ENCODE data around the gene MYOM1. TPM values are rescaled to one million over a fixed set of nuclear protein-coding genes. Genes with fewer than 3 reads are reported as not detected.

The MYOM1 gene
- total RNA-seq, 2 experiments from 2014 or later = 0.74 to 1.5 TPM

DNA sequence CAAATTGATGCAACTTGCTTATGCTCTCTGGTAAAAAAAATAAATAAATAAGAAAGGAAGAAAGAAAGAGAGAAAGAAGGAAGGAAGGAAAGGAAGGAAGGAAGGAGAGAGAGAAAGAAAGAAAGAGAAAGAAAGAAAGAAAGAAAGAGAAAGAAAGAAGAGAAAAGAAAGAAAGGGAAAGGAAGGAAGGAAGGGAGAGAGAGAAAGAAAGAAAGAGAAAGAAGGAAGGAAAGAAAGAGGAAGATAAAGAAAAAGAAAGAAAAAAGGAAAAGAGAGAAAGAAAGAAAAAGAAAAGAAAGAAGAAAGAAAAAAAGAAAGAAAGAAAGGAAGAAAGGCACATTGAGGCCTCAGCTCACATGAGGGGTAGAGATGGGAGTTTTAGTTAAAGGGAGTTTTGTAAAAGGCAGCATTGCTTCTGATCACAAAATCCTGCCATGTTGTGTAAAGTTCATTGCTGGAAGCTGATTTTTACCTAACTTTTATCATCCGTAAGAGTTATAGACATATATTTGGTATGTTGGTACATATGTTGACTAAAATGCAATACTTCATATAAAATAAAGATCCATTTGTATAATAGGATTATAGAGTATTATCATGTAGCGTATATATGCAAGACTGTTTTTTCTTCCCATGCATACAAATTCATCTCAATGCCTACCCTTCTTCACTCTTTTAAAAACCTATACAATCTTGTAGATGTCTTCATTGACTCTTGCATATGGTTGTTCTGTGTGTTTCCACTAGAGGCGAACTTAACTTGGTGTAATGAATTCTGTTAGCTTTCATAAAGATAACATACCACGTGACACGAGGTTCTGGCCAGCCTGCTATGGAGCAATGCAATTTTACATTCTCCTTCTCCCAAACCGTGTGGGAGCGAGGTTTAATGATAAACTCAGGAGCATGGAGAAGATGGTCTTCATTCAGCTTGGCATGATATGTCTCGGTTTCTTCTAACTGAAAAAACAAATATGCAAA, 32.8 kb downstream of the MYOM1 start:
- TF ChIP-seq, protein P1, sequence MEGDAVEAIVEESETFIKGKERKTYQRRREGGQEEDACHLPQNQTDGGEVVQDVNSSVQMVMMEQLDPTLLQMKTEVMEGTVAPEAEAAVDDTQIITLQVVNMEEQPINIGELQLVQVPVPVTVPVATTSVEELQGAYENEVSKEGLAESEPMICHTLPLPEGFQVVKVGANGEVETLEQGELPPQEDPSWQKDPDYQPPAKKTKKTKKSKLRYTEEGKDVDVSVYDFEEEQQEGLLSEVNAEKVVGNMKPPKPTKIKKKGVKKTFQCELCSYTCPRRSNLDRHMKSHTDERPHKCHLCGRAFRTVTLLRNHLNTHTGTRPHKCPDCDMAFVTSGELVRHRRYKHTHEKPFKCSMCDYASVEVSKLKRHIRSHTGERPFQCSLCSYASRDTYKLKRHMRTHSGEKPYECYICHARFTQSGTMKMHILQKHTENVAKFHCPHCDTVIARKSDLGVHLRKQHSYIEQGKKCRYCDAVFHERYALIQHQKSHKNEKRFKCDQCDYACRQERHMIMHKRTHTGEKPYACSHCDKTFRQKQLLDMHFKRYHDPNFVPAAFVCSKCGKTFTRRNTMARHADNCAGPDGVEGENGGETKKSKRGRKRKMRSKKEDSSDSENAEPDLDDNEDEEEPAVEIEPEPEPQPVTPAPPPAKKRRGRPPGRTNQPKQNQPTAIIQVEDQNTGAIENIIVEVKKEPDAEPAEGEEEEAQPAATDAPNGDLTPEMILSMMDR (IDR thresholded peaks at IDR 0.05) = no peak
- ChIA-PET CTCF (interaction anchor here (1.6 kb wide), 1 partner anchor 35 kb away, joined by 4 read pairs; no protein-coding TSS in a partner anchor), POLR2A (no interaction called here)
- intact Hi-C loops (cut with DNase I, micrococcal nuclease) = no loop called here
- Mint-ChIP-seq H3K36me3 (ENCODE audit: low read depth) (no peaks in the 10 kb centered on the region), H3K4me3 (no peak overlapping the region), H3K27me3 (no peaks in the 10 kb centered on the region), H3K27ac (no peak overlapping the region), H3K9me3 (no peaks in the 10 kb centered on the region), H3K4me1 (ENCODE audit: low read depth) (no peaks in the 10 kb centered on the region)
- H3K4me3 ChIP-seq (ENCODE audit: low read length) = no peak overlapping the region
- H3K9me3 ChIP-seq (ENCODE audit: control insufficient read depth in 1 of 2, insufficient read depth in 1 of 2, low read length in 2 of 2) = no peaks in the 10 kb centered on the region
- ATAC-seq (ENCODE audit: poor library complexity) = no peak
- no peak overlapping the region for H3K27ac ChIP-seq (ENCODE audit: low read depth in 1 of 2, low read length in 2 of 2)
- no peak for DNase-seq
- H3K4me1 ChIP-seq (ENCODE audit: insufficient read depth, low read length) = no peaks in the 10 kb centered on the region
- H3K36me3 ChIP-seq (ENCODE audit: insufficient read depth, low read length) = no peaks in the 10 kb centered on the region
- H3K27me3 ChIP-seq (ENCODE audit: control insufficient read depth in 1 of 2, insufficient read depth in 2 of 2, low read length in 2 of 2) = no peaks in the 10 kb centered on the region

DNA sequence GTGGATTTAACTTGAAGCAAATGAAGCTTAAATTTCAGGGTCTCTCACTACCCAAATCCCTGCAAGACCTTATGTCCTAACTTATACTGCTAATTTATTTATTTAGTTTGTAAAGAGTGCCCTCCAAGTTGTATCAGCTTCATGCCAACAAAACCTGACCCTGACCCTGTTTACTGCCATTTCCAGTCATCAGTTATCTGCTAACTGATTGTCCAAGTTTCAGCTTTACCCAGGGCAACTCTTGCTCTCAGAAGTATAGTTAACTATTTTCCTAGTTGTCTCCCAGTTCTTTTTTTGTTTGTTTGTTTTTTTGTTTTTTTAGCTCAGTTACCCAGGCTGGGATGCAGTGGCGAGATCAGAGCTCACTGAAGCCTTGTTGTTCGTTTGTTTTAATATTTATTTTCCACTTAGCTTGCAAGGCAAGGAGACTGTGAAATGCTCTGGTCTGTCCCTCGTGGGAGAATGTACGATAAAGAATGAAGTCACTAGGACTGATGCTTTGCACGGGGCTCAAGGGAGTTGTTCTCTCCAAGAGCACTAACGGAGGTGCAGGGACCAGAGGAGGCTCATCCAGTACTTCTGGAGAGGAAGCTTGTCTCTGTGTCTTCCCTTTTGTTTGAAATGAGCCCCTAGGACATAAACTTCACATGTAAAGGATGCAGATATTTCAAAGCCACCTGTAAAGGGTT, 35.3 kb downstream of the MYOM1 start:
- ChIA-PET POLR2A (no interaction called here), CTCF (interaction anchor here (1.4 kb wide), 1 partner anchor 62 kb away, joined by 4 read pairs; no protein-coding TSS in a partner anchor)
- Histone ChIP-seq H3K4me3 (ENCODE audit: low read length) (no peak overlapping the region), H3K36me3 (ENCODE audit: insufficient read depth, low read length) (no peaks in the 10 kb centered on the region), H3K9me3 (ENCODE audit: control insufficient read depth in 1 of 2, insufficient read depth in 1 of 2, low read length in 2 of 2) (no peaks in the 10 kb centered on the region), H3K4me1 (ENCODE audit: insufficient read depth, low read length) (no peaks in the 10 kb centered on the region), H3K27me3 (ENCODE audit: control insufficient read depth in 1 of 2, insufficient read depth in 2 of 2, low read length in 2 of 2) (no peaks in the 10 kb centered on the region), H3K27ac (ENCODE audit: low read depth in 1 of 2, low read length in 2 of 2) (no peak overlapping the region)
- H3K27ac Mint-ChIP-seq = no peak overlapping the region
- H3K9me3 Mint-ChIP-seq = no peaks in the 10 kb centered on the region
- ATAC-seq (ENCODE audit: poor library complexity) (no peak), DNase-seq (no peak)
- TF ChIP-seq, protein P1 (IDR thresholded peaks at IDR 0.05) = no peak
- no peaks in the 10 kb centered on the region for H3K36me3 Mint-ChIP-seq (ENCODE audit: low read depth)
- no peaks in the 10 kb centered on the region for H3K4me1 Mint-ChIP-seq (ENCODE audit: low read depth)
- intact Hi-C loops (cut with DNase I, micrococcal nuclease) = no loop called here
- H3K27me3 Mint-ChIP-seq = no peaks in the 10 kb centered on the region
- no peak overlapping the region for H3K4me3 Mint-ChIP-seq

DNA sequence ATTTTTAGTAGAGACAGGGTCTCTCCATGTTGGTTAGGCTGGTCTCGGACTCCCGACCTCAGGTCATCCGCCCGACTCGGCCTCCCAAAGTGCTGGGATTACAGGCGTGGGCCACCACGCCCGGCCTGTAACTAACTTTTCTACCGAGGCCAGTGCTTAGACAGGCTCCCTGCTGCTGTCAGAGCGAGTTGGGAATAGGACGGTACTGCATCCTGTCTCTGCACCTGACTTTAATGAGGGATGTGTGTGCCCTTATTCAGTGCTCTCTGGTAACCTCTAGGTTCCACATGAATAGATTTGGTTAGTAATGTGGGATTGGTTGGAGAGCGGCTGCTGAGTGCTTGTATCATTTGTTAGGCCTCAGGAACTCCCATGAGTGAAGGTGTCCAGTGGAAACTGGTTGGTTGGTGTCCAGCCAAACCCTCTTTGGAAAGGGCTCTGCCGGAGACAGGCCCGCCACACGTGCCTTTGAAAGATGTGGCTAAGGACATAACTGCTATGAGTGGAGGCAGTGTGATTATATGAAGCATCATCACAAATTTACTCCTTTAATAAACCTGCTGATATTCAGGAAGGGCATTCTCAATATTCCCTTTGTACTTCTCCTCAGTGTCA, 36.6 kb downstream of the MYOM1 start:
- H3K27me3 ChIP-seq (ENCODE audit: control insufficient read depth in 1 of 2, insufficient read depth in 2 of 2, low read length in 2 of 2) = no peaks in the 10 kb centered on the region
- Mint-ChIP-seq H3K9me3 (no peaks in the 10 kb centered on the region), H3K4me1 (ENCODE audit: low read depth) (no peaks in the 10 kb centered on the region), H3K36me3 (ENCODE audit: low read depth) (no peaks in the 10 kb centered on the region), H3K27ac (no peak overlapping the region), H3K4me3 (no peak overlapping the region), H3K27me3 (no peaks in the 10 kb centered on the region)
- CTCF ChIA-PET = no interaction called here
- ATAC-seq (ENCODE audit: poor library complexity) (no peak), DNase-seq (no peak)
- H3K36me3 ChIP-seq (ENCODE audit: insufficient read depth, low read length) = no peaks in the 10 kb centered on the region
- no peak overlapping the region for H3K4me3 ChIP-seq (ENCODE audit: low read length)
- no peak overlapping the region for H3K27ac ChIP-seq (ENCODE audit: low read depth in 1 of 2, low read length in 2 of 2)
- TF ChIP-seq, protein P1 (IDR thresholded peaks at IDR 0.05) = no peak
- H3K9me3 ChIP-seq (ENCODE audit: control insufficient read depth in 1 of 2, insufficient read depth in 1 of 2, low read length in 2 of 2) = no peaks in the 10 kb centered on the region
- intact Hi-C loops (cut with DNase I, micrococcal nuclease) = no loop called here
- no peaks in the 10 kb centered on the region for H3K4me1 ChIP-seq (ENCODE audit: insufficient read depth, low read length)
- POLR2A ChIA-PET = no interaction called here

Data from CD4-positive, alpha-beta T cell (primary cell).